Activated CD4-positive, alpha-beta memory T cell treated with anti-CD3 and anti-CD28 coated beads, Interleukin-2, amount 10 ng/mL, durations not matched to agents 7 days and 5 days (primary cell): Measurements from ENCODE around the gene GSK3B. TPM values are rescaled to one million over a fixed set of nuclear protein-coding genes. Genes with fewer than 3 reads are reported as not detected.
A peak's percentile ranks its signal among the peaks of the same experiment; 100 is the strongest.
"Not testable (repeated sequence)": the region's sequence is repeated elsewhere in the genome, so short reads cannot be mapped to it uniquely, and the experiment has no call there.

Source experiments
- CTCF ChIA-PET: fragments of 350-600 bp; sonication (Branson Sonifier 250); formaldehyde crosslinking; loops from one replicate; lab custom pipeline; 2021; ENCODE audit warnings: antibody characterized with exemption, inconsistent platforms; lab: Charles Lee
- POLR2A ChIA-PET: fragments of 350-600 bp; sonication (Branson Sonifier 250); formaldehyde crosslinking; loops from one replicate; lab custom pipeline; 2021; ENCODE audit warnings: antibody characterized with exemption; lab: Charles Lee
- DNase-seq: peaks from one replicate; pipeline ENCODE4 v3.0.0-alpha.2; 2020
- H3K27ac Mint-ChIP-seq: one replicate; pipeline ENCODE4 v1.8.0; 2021; ENCODE audit warnings: mild to moderate bottlenecking, mixed read lengths
- H3K27me3 Mint-ChIP-seq: one replicate; pipeline ENCODE4 v1.8.0; 2021; ENCODE audit warnings: mixed read lengths
- H3K36me3 Mint-ChIP-seq: one replicate; pipeline ENCODE4 v1.8.0; 2021; ENCODE audit warnings: low read depth, mixed read lengths
- H3K4me1 Mint-ChIP-seq: one replicate; pipeline ENCODE4 v1.8.0; 2021; ENCODE audit warnings: mixed read lengths
- H3K4me3 Mint-ChIP-seq: one replicate; pipeline ENCODE4 v1.8.0; 2021; ENCODE audit warnings: mild to moderate bottlenecking, mixed read lengths
- H3K9me3 Mint-ChIP-seq: one replicate; pipeline ENCODE4 v1.8.0; 2021; ENCODE audit warnings: mixed read lengths
- total RNA-seq, 2 experiments: library from RNA; stranded (reverse); gene quantifications; one replicate each; pipeline ENCODE4 v1.2.3, GENCODE V29; 2021

Gene GSK3B
- total RNA-seq, 2 experiments from 2014 or later, result 35.6 to 37.2 TPM

DNA sequence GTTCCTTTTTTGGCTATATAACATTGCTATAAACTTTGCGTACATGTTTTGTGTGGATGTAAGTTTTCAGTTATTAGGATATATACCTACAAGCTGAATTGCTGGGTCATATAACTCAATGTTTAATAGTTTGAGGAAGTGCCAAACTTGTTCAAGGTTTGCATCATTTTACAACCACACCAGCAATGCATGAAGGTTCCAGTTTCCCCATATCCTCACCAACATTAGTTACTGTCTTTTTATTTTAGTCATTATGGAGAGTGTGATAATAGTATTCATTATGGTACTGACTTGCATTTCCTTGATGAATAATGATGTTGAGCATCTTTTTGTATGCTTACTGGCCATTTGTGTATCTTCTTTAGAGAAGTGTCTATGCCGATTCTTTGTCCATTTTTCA lies 200.1 kb downstream of the GSK3B start:
- H3K27ac Mint-ChIP-seq, result no peak overlapping the region
- H3K9me3 Mint-ChIP-seq, result peaks cover under 1% of the 10 kb centered on the region
- POLR2A ChIA-PET, result no interaction called here
- DNase-seq, result no peak
- peaks cover 14% of the 10 kb centered on the region for H3K36me3 Mint-ChIP-seq
- CTCF ChIA-PET, result interaction anchor here (0.8 to 3.9 kb wide), 4 partner anchors 14 to 665 kb away, joined by 3 to 37 read pairs (median 5); no protein-coding TSS in a partner anchor
- H3K4me3 Mint-ChIP-seq, result no peak overlapping the region
- H3K27me3 Mint-ChIP-seq, result no peaks in the 10 kb centered on the region
- peaks cover 4% of the 10 kb centered on the region for H3K4me1 Mint-ChIP-seq

DNA sequence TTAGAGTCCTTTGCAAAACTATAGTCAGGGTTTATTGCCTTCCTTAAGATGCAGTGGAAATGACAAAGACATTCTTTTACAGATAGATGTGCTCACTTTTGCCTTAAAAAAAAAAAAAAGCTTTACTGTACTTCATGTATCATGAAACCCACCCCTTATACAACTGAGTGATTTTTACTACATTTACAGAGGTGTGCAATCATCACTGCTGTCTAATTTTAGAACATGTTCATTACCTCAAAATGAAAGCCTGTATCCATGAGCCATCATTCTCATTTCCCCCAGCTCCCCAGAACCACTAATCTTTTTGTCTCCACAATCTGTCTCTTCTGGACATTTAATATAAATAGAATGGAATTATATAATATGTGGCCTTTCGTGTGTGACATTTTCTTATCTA lies 200.5 kb downstream of the GSK3B start:
- no peak for DNase-seq
- POLR2A ChIA-PET, result no interaction called here
- H3K36me3 Mint-ChIP-seq, result peaks cover 16% of the 10 kb centered on the region
- H3K4me1 Mint-ChIP-seq, result peaks cover 4% of the 10 kb centered on the region
- no peak overlapping the region for H3K4me3 Mint-ChIP-seq
- no peaks in the 10 kb centered on the region for H3K27me3 Mint-ChIP-seq
- H3K27ac Mint-ChIP-seq, result no peak overlapping the region
- CTCF ChIA-PET, result interaction anchor here (0.8 to 3.9 kb wide), 5 partner anchors 13 to 665 kb away, joined by 3 to 37 read pairs (median 6); no protein-coding TSS in a partner anchor
- peaks cover 4% of the 10 kb centered on the region for H3K9me3 Mint-ChIP-seq

DNA sequence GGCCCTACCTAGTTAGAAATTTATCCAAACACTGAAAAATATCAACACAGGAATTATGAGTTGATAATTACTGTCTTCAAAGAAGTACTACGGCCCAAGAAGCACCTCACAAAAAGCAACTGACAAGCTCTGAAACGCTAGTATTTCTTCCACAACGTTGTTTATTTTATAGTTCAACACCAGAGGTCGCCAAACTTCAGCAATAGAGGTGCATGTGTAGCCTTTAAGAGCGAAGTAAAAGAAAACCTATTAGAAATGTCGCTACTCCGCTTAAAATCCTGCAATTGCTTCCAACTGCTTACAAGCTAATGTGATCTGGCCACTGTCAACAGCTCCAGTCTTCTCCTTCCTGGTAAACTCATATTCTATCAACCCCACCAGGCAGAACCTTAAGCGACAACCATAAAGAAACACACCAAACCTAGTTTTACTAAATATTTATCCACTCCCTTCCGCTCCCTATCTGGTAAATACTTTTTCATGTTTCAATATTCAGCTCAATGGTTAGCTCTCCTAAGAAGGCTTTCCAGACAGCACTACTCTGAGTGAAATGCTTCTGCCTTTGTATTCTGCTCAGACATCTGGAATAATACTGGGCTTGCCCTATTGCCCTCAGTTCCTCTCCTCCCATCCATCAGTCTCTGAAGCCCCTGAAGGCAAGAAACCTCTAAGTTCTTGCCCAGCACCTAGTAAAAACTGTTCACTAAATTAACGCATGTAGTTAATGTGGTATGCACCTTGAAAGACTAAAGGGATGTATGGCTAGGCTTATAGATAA lies 202.1 kb downstream of the GSK3B start:
- CTCF ChIA-PET, result interaction anchor here (0.6 to 3.9 kb wide), 23 partner anchors 8 to 667 kb away, joined by 3 to 37 read pairs (median 5); partner anchors contain the start of gene GSK3B
- Mint-ChIP-seq H3K4me3 (no peak overlapping the region), H3K27ac (no peak overlapping the region)

GRCh38 chr3:119888681-119889080 lies 205.6 kb downstream of the GSK3B start:
- DNase-seq, H3K4me1 Mint-ChIP-seq, POLR2A ChIA-PET, H3K27ac Mint-ChIP-seq, H3K4me3 Mint-ChIP-seq, CTCF ChIA-PET, H3K27me3 Mint-ChIP-seq: not testable (repeated sequence)
- Mint-ChIP-seq H3K9me3 (peaks cover 15% of the 10 kb centered on the region), H3K36me3 (peaks cover 34% of the 10 kb centered on the region)

More for the DNA sequence above, 202.1 kb downstream of the GSK3B start:
- H3K27me3 Mint-ChIP-seq, result no peaks in the 10 kb centered on the region
- peaks cover 31% of the 10 kb centered on the region for H3K36me3 Mint-ChIP-seq
- POLR2A ChIA-PET, result interaction anchor here (0.9 to 1.2 kb wide), 4 partner anchors 202 to 525 kb away, joined by 3 to 4 read pairs (median 3); no protein-coding TSS in a partner anchor
- peaks cover 15% of the 10 kb centered on the region for H3K9me3 Mint-ChIP-seq
- H3K4me1 Mint-ChIP-seq, result peaks cover 4% of the 10 kb centered on the region
- peak; percentile 26 for DNase-seq

- DNase-seq, result no peak
These were observed 208.3 kb downstream of the GSK3B start for GRCh38 chr3:119885746-119886530.

DNA sequence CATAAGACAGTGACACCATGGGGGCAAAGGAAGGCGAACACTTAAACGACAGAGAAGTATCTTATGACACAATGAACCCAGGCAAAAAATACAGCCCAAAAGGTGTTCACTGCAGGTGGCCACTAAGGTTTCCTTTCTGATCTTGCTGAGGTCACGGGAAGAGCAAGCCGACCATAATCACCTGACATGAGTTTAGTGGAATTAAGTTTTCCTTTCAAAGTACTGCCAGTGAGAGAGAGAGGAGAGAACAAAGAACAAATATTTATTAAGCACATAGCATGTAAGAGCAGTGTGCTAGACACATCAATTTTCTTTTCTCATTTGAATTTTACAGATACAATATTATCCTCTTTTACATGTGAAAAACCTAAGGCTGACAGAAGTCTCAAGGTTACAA lies 210.1 kb downstream of the GSK3B start:
- H3K4me1 Mint-ChIP-seq, result no peaks in the 10 kb centered on the region
- H3K4me3 Mint-ChIP-seq, result no peak overlapping the region
- H3K27ac Mint-ChIP-seq, result no peak overlapping the region
- ChIA-PET CTCF (no interaction called here), POLR2A (no interaction called here)
- peaks cover 15% of the 10 kb centered on the region for H3K9me3 Mint-ChIP-seq
- no peaks in the 10 kb centered on the region for H3K27me3 Mint-ChIP-seq
- peaks cover 45% of the 10 kb centered on the region for H3K36me3 Mint-ChIP-seq
- DNase-seq, result no peak

More at GRCh38 chr3:119885746-119886530, 208.3 kb downstream of the GSK3B start:
- H3K36me3 Mint-ChIP-seq, result peaks cover 40% of the 10 kb centered on the region
- H3K27me3 Mint-ChIP-seq, result no peaks in the 10 kb centered on the region
- POLR2A ChIA-PET, result no interaction called here
- CTCF ChIA-PET, result no interaction called here
- H3K9me3 Mint-ChIP-seq, result peaks cover 15% of the 10 kb centered on the region
- no peak overlapping the region for H3K27ac Mint-ChIP-seq
- H3K4me1 Mint-ChIP-seq, result no peaks in the 10 kb centered on the region
- H3K4me3 Mint-ChIP-seq, result no peak overlapping the region

- H3K27ac Mint-ChIP-seq, result no peak overlapping the region
- no peaks in the 10 kb centered on the region for H3K27me3 Mint-ChIP-seq
- H3K4me3 Mint-ChIP-seq, result no peak overlapping the region
- peaks cover 39% of the 10 kb centered on the region for H3K36me3 Mint-ChIP-seq
- DNase-seq, result no peak
- ChIA-PET POLR2A (no interaction called here), CTCF (no interaction called here)
- no peaks in the 10 kb centered on the region for H3K4me1 Mint-ChIP-seq
- H3K9me3 Mint-ChIP-seq, result peaks cover 10% of the 10 kb centered on the region
These were observed 210.6 kb downstream of the GSK3B start for GRCh38 chr3:119883461-119884160.

- Mint-ChIP-seq H3K4me3 (no peak overlapping the region), H3K27me3 (no peaks in the 10 kb centered on the region), H3K36me3 (peaks cover 21% of the 10 kb centered on the region), H3K27ac (no peak overlapping the region), H3K9me3 (no peaks in the 10 kb centered on the region), H3K4me1 (no peaks in the 10 kb centered on the region)
- ChIA-PET CTCF (interaction anchor here (1.6 to 2.9 kb wide), 2 partner anchors 11 to 13 kb away, joined by 4 to 12 read pairs; no protein-coding TSS in a partner anchor), POLR2A (no interaction called here)
- DNase-seq, result no peak
These were observed 213.3 kb downstream of the GSK3B start for GRCh38 chr3:119880966-119881365.

DNA sequence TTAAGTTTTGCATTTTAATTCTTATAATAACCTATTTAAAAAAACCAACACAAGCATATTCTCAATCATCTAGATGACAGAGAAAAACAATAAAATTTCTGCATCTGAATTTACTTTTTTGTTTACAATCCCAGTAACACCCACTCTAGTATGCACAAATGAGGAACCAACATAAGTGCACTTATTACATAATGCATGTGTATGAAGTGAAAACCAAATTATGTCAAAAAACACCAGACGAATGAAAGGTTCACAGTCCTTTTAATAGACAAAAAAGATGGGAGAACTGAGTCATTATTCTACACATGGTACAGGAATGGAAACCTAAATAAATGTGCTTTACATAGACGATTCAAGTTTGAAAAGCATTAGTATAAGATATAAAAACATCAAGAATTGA lies 220.6 kb downstream of the GSK3B start:
- DNase-seq, result no peak
- Mint-ChIP-seq H3K27me3 (no peaks in the 10 kb centered on the region), H3K4me1 (peaks cover 6% of the 10 kb centered on the region), H3K4me3 (no peak overlapping the region), H3K9me3 (no peaks in the 10 kb centered on the region), H3K36me3 (peaks cover 2% of the 10 kb centered on the region), H3K27ac (no peak overlapping the region)
- ChIA-PET CTCF (no interaction called here), POLR2A (no interaction called here)

DNA sequence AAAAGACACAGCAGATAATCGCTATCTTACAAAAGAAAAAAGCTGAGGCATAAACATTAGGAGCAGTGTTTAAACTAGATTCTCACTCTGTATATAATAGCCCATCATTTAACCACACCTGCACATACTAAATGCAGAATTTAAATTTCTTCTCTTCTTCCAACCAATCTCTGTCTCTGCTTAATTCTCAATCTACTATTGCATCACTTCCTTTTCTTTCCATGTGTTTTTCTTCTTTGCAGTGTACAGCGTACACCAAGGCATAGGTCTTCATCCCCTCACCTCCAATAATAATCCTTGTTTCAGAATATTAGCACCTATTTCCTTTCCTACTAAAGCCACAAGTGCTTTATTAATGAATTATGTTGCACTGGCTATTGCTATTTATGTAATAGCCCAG lies 221.5 kb downstream of the GSK3B start:
- peaks cover 6% of the 10 kb centered on the region for H3K4me1 Mint-ChIP-seq
- ChIA-PET CTCF (no interaction called here), POLR2A (no interaction called here)
- no peak overlapping the region for H3K4me3 Mint-ChIP-seq
- no peaks in the 10 kb centered on the region for H3K27me3 Mint-ChIP-seq
- peaks cover 2% of the 10 kb centered on the region for H3K36me3 Mint-ChIP-seq
- no peaks in the 10 kb centered on the region for H3K9me3 Mint-ChIP-seq
- H3K27ac Mint-ChIP-seq, result no peak overlapping the region
- DNase-seq, result no peak

DNA sequence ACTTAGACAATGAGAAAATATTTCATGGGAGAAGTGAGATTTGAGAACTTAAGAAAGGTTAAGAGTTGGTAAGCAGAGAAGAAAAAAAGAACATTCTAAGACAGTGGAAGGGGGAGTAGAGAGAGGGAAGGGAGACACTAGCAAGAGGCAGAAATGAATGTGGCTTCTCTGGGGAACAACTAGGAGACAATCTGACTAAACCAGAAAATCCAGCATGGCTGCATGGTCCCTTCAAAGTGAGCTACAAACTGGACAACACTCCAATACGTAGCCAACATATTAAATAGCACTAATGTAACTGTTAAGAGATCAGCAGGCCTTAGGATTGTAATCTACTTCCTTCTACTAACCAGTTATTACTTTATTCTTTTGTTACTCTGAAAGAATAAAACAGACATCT lies 222.7 kb downstream of the GSK3B start:
- Mint-ChIP-seq H3K36me3 (peaks cover 2% of the 10 kb centered on the region), H3K27ac (no peak overlapping the region), H3K4me1 (peaks cover 6% of the 10 kb centered on the region), H3K9me3 (no peaks in the 10 kb centered on the region), H3K27me3 (no peaks in the 10 kb centered on the region), H3K4me3 (no peak overlapping the region)
- ChIA-PET CTCF (no interaction called here), POLR2A (interaction anchor here (0.7 kb wide), 1 partner anchor 224 kb away, joined by 3 read pairs; no protein-coding TSS in a partner anchor)
- no peak for DNase-seq

- H3K4me1 Mint-ChIP-seq, result peaks cover 6% of the 10 kb centered on the region
- no peak for DNase-seq
- no peaks in the 10 kb centered on the region for H3K9me3 Mint-ChIP-seq
- peaks cover 8% of the 10 kb centered on the region for H3K36me3 Mint-ChIP-seq
- no peaks in the 10 kb centered on the region for H3K27me3 Mint-ChIP-seq
- H3K4me3 Mint-ChIP-seq, result no peak overlapping the region
- H3K27ac Mint-ChIP-seq, result no peak overlapping the region
- POLR2A ChIA-PET, result no interaction called here
- CTCF ChIA-PET, result no interaction called here
These were observed 223.7 kb downstream of the GSK3B start for GRCh38 chr3:119870512-119870911.
